ENCODE measurements around the gene INVS.
A peak's percentile ranks its signal among the peaks of the same experiment; 100 is the strongest.
"Not testable (repeated sequence)": the region's sequence is repeated elsewhere in the genome, so short reads cannot be mapped to it uniquely, and the experiment has no call there.

The INVS gene

DNA sequence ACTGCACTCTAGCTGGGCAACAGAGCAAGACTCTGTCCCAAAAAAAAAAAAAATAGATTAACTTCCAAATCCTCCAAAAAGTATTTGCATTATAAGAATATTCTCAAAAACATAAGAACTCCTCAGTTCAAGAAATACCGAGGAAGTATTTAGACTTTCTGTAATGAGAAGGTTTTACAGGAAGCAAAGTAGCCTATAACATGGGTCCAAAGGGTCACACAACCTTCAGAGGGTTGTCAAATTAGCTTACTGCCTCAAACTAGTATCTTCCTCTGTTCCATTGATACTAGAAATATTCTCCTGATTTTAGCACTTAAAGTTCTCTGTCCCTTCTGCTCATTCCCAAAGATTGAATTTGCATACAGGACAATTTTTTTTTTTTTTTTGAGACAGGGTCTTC lies 121.9 kb downstream of the INVS start:
- no peak for DNase-seq (ENCODE audit: low read depth, low spot score)
- no peak overlapping the region for H3K4me3 ChIP-seq (ENCODE audit: low read length)

DNA sequence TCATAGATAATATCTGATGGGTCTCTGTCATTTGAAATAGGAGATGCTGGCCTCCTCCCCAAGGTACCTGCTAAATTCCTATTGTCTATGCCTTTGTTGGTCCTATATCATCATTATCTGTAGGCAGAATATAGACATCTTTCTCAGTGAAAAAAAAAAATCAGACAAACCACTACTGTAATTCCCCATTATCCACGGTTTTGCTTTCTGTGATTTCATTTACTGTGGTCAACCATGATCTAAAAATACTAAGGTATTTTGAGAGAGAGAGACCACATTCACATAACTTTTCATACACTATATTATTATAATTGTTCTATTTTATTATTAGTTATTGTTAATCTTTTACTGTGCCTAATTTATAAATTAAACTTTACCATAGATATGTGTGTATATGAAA lies 122.5 kb downstream of the INVS start:
- DNase-seq (ENCODE audit: low read depth, low spot score), result no peak
- no peak overlapping the region for H3K4me3 ChIP-seq (ENCODE audit: low read length)

DNA sequence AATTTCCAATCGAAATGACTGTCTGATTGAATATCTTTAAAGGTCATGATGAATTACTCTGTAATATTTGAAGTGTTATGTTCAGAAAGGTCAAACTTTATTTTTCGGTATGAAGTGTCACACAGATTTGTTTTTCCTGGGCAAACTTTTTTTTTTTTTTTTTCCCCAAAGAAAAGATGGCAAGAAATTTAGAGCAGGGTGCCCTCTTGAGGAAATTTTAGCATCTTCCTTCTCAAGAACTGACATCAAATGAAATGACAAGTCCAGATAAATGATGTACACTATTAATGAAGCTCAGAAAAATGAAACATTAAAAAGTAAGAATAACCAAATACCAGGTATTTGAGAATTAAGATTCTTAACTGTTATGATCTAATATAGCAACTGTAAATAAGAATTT lies 123.6 kb downstream of the INVS start:
- peak; percentile 21 for DNase-seq (ENCODE audit: low read depth, low spot score)
- H3K4me3 ChIP-seq (ENCODE audit: low read length), result no peak overlapping the region

DNA sequence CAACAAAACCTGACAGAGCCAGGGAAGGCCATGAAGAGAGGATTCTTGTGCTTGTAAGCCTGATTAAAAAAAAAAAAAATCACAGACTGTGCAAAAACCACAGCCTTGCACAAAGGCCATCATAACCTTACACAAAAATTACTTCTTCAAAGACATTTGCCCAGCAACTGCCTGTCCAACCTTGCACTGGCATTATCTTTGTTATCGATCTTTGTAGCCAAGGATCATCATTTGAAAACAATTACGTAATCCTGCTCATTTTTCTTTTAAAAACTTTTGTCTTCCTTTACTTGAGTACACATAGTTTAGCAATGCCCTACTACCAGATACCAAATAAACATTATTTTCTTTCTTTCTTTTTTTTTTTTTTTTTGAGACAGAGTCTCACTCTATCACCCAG lies 128.6 kb downstream of the INVS start:
- DNase-seq (ENCODE audit: low read depth, low spot score), result no peak
- H3K4me3 ChIP-seq (ENCODE audit: low read length), result no peak overlapping the region

DNA sequence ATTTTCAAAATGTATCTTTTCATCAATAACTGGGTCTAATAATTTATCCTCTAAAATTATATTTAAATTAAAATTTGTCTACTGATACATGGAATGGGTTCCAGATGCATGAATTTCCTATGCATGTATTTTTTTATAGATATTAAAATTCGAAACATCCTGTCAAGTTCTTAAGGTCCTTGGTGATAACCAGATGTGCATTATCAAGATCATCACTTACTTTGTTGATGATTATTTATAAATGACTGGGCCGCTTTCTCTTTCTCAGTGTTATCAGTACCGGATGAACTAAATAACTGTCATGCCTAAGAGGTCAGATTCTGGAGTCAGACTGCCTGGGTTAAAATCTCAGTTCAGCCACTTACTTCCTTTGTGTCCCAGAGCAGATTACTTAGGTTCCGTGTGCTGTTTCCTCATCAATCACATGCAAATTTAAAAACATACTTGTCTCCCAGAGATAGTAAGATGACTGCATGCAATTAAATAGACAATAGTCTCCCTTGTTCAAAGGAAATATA lies 129.4 kb downstream of the INVS start:
- no peak overlapping the region for H3K4me3 ChIP-seq (ENCODE audit: low read length)
- no peak for DNase-seq (ENCODE audit: low read depth, low spot score)

DNA sequence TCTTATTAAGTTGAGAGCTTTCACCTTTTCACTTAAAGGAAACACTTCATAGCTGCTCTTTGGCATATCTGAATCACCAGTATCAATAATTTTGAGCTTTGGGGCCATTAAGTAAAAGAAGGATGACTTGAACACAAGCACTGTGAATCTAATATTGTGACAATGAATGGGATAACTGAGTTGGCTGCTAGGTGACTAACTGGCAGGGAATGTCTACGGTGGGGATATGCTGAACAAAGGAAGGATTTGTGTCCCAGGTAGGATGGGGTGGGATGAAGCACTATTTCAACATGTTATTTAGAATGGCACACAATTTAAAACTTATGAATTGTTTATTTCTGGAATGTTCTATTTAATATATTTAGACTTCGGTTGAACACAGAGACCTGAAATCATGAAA lies 130.1 kb downstream of the INVS start:
- DNase-seq (ENCODE audit: low read depth, low spot score), result no peak
- H3K4me3 ChIP-seq (ENCODE audit: low read length), result no peak overlapping the region

DNA sequence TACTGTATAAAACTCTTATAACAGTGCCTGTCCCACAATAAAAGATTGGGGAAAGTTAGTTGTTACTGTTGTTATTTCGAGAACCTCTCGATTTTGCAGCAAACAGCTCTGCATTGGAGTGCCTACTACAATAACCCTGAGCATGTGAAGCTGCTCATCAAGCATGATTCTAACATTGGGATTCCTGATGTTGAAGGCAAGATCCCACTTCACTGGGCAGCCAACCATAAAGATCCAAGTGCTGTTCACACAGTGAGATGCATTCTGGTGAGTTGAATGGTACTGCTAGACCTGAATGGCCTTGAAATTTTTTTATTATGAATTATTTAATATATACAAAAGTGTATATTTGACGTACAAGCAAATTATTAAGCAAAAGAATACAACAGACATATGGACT lies 130.5 kb downstream of the INVS start:
- no peak for DNase-seq (ENCODE audit: low read depth, low spot score)
- no peak overlapping the region for H3K4me3 ChIP-seq (ENCODE audit: low read length)

DNA sequence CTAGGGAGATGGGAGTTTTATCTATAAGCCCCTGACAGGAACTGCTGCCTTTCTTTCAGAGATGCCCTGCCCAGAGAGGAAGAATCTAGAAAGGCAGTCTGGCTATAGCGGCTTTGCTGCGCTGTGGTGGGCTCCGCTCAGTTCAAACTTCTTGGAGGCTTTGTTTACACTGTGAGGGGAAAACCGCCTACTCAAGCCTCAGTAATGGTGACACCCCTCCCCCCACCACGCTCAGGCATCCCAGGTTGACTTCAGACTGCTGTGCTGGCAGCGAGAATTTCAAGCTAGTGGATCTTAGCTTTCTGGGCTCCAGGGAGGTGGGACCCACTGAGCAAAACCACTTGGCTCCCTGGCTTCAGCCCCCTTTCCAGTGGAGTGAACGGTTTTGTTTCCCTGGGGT lies 137.9 kb downstream of the INVS start:
- not testable (repeated sequence) for DNase-seq (ENCODE audit: low read depth, low spot score); H3K4me3 ChIP-seq (ENCODE audit: low read length)

DNA sequence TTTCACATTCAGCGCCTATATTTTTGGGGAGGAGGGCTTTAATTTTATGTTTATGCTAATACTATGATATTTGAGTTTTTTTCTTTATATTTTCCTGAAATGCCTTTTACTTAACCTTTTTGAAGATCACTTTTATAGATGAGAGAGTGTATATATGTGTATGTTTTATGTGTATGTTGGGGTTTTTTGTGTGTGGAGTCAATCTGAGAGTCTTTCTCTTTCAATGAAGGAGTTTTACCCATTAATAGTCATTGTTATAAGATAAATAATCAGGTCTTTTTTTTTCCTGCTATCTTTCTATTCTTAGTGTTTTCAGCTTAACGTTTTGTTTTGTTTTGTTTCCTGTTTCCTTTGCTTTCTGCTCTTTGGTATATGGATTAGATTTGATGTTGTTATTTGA lies 141.5 kb downstream of the INVS start:
- H3K4me3 ChIP-seq (ENCODE audit: low read length), result no peak overlapping the region
- DNase-seq (ENCODE audit: low read depth, low spot score), result no peak

DNA sequence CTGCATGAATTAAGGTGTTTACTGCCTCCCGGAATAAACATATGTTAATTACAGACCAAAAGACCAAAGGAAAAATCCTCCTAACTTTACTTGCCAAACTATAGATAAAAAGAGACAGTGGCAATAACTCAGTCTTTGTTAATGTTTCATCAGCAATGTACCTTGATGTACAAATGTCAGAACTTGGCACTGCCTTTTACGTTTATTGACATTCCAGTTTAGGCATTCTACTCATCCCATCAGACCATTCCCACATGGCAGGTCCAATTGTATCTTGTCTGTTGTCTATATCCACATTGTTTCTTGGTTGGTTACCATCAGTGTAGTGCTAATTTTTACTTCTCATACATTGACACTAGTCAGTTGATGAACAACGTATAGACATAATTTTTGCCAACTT lies 168.2 kb downstream of the INVS start:
- H3K4me3 ChIP-seq (ENCODE audit: low read length), result no peak overlapping the region
- DNase-seq (ENCODE audit: low read depth, low spot score), result no peak

DNA sequence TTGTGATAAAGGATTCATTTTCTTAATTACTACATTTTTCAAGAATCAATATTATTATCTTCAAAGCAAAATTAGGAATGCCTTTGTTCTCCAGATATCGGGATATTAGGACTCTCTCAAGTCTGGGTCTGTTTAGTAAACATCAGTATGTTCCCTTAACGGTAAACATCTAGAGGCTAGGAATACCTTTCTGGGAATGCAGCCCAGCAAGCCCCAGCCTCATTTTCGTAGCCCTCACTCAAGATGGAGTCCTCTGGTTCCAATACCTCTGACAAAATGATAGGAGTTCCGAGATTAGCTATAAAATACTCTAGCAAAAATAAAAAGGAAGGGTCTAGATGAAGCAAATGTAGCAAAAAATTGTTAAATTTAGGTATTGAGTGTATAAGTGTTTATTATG lies 169.2 kb downstream of the INVS start:
- no peak for DNase-seq (ENCODE audit: low read depth, low spot score)
- H3K4me3 ChIP-seq (ENCODE audit: low read length), result no peak overlapping the region

DNA sequence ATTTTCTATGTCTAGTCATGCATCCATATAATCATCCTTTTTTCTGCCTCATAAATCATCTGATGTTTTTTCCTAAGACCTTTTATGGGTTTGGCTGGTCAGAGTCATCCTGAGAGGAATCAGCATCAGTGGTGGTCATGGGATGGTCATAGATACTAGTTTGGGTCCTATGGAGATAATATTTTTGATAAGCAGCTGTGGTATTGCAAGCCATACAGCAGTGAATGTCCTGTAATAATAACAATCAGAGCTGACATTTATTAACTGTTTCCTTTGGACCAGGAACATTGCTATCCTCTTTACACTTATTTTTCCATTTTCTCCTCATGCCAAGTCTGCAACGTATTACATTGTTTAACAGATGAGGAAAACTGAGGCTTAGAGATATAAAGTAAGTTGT lies 170.6 kb downstream of the INVS start:
- DNase-seq (ENCODE audit: low read depth, low spot score), result no peak
- H3K4me3 ChIP-seq (ENCODE audit: low read length), result no peak overlapping the region

DNA sequence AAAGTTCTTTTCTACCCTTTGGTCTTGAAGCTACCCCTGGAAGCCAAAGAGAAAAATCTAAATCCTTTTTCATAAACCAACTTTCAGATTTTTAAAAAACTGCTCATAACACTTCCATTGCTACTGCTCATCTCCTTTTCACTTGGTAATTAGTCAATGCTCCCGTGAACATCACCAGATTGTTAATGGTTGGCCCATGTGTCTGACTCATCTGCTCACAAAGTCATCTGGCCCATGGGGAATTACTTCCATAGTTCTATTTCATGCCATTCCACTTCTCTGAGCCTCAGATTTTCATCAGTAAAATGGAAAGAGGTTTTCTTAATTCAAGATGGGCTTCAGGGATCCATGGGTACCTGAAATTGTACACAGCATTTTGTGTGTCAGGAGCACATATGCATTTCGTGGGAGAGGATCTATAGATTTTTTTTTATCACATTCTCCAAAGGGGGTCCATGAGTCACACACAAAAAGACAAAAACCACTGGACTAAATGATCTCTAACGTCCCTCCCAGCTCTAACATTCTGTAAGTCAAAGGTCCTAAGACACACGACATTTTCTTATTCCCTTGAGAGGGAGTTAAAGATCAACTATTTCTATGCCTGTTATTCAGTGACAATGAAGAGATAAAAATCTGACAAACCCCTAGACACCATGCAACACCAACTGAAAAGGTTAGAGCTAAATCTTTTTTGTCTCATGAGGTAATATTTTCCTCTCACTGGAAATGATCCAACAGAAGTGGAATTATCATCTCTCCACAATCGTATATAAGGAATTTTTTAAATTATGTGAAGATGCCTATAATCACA lies 178.3 kb downstream of the INVS start:
- no peak overlapping the region for H3K4me3 ChIP-seq (ENCODE audit: low read length)
- DNase-seq (ENCODE audit: low read depth, low spot score), result no peak

DNA sequence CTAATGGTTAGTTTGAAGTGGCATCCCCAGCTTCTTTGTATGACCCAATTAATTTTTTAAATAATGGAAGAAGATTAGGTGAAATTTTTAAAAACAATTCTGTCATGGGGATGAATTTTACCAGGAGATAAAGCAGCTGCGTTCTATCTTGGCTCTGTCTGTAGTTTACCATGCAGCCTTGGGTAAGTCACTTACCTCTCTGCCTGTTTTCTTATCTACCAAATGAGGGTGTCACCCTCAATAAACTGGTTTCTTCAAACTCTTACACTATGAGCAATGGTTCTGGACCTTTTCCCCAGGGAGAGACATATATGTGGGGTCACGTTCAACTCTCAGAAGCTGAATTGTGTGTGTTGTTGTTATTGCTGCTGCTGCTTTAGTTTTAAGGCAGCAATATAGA lies 182.0 kb downstream of the INVS start:
- no peak for DNase-seq (ENCODE audit: low read depth, low spot score)
- H3K4me3 ChIP-seq (ENCODE audit: low read length), result no peak overlapping the region

DNA sequence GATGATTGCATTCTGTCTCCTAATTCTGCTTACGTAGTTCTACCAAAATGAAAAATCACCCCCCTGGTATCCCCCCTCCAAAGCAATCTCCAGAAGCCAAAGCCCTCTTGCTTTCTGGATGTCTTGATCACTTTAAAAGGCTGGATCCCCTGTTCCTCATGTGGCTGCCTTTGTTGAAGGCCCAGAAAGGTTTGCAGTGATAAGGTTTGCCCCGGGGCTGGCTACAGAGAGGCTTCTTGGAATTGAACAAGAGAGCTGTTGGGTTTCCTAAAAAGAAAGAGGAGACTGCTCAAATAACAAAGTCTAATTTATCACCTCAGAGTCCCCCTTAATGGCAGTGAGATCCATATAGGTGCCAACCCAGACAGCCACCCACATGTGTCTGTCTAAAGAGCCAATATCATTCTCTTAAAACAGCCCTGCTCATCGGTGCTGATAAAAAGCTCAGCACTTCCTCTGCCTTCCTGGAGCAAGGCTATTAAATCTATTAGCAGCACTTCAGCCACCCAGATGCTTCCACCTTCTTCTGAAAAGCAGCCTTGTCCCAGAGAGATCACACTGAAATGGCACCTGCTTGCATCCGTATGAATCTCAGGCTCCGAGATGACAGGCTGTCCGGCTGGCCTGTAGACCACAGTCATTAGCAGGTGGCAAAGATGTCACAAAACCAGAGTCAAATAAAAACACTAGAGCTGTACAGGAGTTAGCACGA lies 182.8 kb downstream of the INVS start:
- no peak for DNase-seq (ENCODE audit: low read depth, low spot score)
- H3K4me3 ChIP-seq (ENCODE audit: low read length), result no peak overlapping the region

DNA sequence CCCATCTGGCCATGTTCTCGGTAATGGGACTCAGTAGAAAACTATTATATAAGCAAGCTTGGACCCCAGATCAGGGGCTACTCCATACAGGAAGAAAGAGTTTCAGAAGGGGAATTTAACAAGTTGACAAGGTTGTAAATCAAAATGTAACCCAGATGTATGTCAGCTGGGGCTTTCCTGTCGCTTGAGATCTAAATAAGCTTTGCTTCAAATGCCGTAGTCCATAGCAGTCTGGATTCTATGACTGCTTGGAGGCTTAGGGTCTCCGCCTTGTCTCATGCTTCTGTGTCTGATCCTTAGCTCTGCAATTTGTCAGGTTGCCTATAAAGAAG lies 183.3 kb downstream of the INVS start:
- no peak overlapping the region for H3K4me3 ChIP-seq (ENCODE audit: low read length)
- DNase-seq (ENCODE audit: low read depth, low spot score), result no peak

DNA sequence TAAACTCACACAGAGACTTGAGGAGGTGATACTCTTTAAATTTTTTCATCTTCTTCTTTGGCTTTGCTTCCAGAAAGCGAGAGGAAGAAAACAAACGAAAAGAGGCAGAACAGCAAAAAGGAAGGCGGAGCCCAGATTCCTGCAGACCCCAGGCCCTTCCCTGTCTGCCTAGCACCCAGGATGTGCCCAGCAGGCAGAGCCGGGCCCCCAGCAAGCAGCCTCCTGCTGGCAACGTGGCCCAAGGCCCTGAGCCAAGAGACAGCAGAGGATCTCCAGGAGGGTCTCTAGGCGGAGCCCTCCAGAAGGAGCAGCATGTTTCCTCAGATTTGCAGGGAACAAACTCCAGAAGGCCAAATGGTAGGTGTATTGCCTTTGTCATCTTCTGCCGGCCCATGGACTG lies 185.2 kb downstream of the INVS start:
- no peak for DNase-seq (ENCODE audit: low read depth, low spot score)

DNA sequence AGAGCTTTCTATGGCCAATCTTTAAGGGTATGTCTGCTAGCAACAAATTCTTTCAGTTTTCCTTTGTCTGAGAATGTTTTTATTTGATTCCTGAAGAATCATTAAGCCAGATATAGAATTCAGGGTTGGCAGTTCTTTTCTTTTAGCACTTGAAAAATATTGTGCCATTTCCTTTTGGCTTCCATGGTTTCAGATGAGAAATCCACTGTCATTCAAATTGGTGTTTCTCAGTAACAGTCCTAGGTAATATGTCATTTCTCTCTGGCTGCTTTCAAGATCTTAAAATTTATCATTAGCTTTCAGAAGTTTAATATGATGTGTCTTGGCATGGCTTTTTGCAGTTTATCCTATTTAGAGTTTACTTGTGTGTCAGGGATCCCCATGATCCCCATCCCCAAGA lies 186.0 kb downstream of the INVS start:
- H3K4me3 ChIP-seq (ENCODE audit: low read length), result no peak overlapping the region
- DNase-seq (ENCODE audit: low read depth, low spot score), result no peak

More for the DNA sequence above, 185.2 kb downstream of the INVS start:
- no peak overlapping the region for H3K4me3 ChIP-seq (ENCODE audit: low read length)

DNA sequence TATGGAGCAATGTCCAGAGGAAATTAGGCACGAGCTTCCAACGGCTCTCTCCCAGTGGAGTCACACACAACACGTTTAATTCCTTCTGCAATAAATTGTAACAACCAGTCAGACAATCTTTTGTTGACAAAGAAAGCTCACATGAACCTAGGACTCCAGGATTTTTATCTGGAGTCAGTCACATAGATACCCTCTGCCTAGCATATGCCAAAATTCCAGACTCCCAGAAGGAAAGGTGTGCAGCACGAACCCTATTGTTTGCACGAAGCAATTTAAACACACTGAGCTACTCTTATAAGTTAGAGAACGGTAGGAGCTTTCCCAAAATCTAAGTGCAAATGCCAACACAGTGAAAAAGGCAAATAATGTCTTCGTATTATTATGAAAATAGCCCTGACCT lies 186.6 kb downstream of the INVS start:
- no peak for DNase-seq (ENCODE audit: low read depth, low spot score)
- H3K4me3 ChIP-seq (ENCODE audit: low read length), result no peak overlapping the region

DNA sequence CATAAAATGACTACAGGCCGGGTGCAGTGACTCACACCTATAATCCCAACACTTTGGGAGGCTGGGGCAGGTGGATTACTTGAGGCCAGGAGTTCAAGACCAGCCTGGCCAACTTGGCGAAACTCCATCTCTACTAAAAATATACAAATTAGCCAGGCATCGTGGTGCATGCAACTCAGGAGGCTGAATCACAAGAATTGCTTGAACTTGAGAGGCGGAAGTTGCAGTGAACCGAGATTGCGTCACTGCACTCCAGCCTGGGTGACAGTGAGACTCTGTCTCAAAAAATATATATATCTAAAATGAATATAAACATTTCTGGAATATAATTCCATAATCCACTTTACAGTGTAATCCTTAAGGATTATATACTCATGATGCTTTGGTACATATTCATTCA lies 187.2 kb downstream of the INVS start:
- no peak overlapping the region for H3K4me3 ChIP-seq (ENCODE audit: low read length)
- no peak for DNase-seq (ENCODE audit: low read depth, low spot score)

DNA sequence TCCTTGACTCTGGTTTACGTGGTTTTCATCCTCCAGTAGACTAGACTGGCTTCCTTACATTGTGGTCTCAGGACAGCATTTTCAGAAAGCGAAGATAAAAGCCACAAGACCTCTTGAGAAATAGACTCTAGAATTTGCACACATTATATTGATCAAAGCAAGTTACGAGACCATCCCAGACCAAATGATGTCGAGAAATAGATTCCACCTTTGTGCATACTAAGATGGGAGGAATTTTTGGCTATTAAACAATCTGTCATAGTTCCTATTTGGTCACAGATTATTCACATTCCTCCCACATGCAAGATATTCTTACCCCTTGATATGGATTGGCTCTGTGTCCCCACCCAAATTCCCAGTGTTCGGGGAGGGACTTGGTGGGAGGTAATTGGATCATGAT lies 188.1 kb downstream of the INVS start:
- no peak overlapping the region for H3K4me3 ChIP-seq (ENCODE audit: low read length)
- DNase-seq (ENCODE audit: low read depth, low spot score), result no peak

Measured in Jurkat, Clone E6-1 (cell line).